Heart left ventricle (tissue), 16 donors: ENCODE results near the gene SH2D7. TPM values are rescaled to one million over a fixed set of nuclear protein-coding genes. Genes with fewer than 3 reads are reported as not detected.

Source experiments
- ATAC-seq, 4 donors: fragments of 200-7000 bp; cut with Tn5 transposase; one replicate each; pipeline ENCODE4 v1.9.1; 2020 to 2022; ENCODE audit warnings: moderate library complexity in 4 of 4, mild to moderate bottlenecking in 3 of 4, moderate number of reproducible peaks in 1 of 4
- DNase-seq, 5 donors: peaks; one replicate each; pipeline ENCODE4 v3.0.0-alpha.2; 2020
- H3K27ac ChIP-seq, 12 donors: fragments of 200-600 bp; sonication (generic) in 4 of 12; one replicate each; pipeline versions ENCODE4 v1.5.0 to v1.8.0; 2016 to 2022; ENCODE audit warnings: mild to moderate bottlenecking in 2 of 12
- H3K27me3 ChIP-seq, 9 donors: fragments of 200-600 bp; sonication (generic) in 2 of 9; one replicate each; pipeline versions ENCODE4 v1.5.1 to v1.8.0; 2016 to 2022; ENCODE audit warnings: mild to moderate bottlenecking in 3 of 9
- H3K36me3 ChIP-seq, 9 donors: fragments of 200-600 bp; sonication (generic) in 2 of 9; one replicate each; pipeline versions ENCODE4 v1.5.0 to v1.8.0; 2018 to 2022; ENCODE audit warnings: mild to moderate bottlenecking in 2 of 9
- H3K4me1 ChIP-seq, 12 donors: fragments of 200-600 bp; sonication (generic) in 4 of 12; one replicate each; pipeline versions ENCODE4 v1.5.0 to v1.8.0; 2016 to 2022; ENCODE audit warnings: mild to moderate bottlenecking in 3 of 12
- H3K4me3 ChIP-seq, 12 donors: fragments of 200-600 bp; sonication (generic) in 4 of 12; one replicate each; pipeline versions ENCODE4 v1.5.0 to v1.8.0; 2017 to 2022; ENCODE audit warnings: mild to moderate bottlenecking in 9 of 12, moderate library complexity in 4 of 12
- H3K9me3 ChIP-seq, 12 donors: fragments of 200-600 bp; sonication (generic) in 4 of 12; one replicate each; pipeline versions ENCODE4 v1.5.0 to v1.8.0; 2016 to 2022; ENCODE audit warnings: mild to moderate bottlenecking in 1 of 12
- CTCF ChIP-seq, 12 donors: fragments of 200-600 bp; sonication (generic) in 4 of 12; IDR thresholded peaks; one replicate each; pipeline versions ENCODE4 v1.5.0 to v1.8.0; 2018 to 2022; ENCODE audit warnings: antibody characterized with exemption in 12 of 12, mild to moderate bottlenecking in 5 of 12
- POLR2A ChIP-seq, 2 donors: fragments of 450-650 bp; IDR thresholded peaks; one replicate each; pipeline ENCODE4 v1.6.1; 2017; ENCODE audit warnings: antibody characterized with exemption in 2 of 2, mild to moderate bottlenecking in 2 of 2, moderate library complexity in 2 of 2
- WGBS, 4 donors: extraction: QIAGEN DNeasy Blood & Tissue Kit in 2 of 4; methylation state at CpG; one replicate each; pipeline versions ENCODE4 v1.1.5 to v1.1.7; 2013 to 2018; 5-methylcytosine and 5-hydroxymethylcytosine counted together
- intact Hi-C, 10 donors: fragments of 100-400 bp; cut with DNase I; formaldehyde crosslinking; loops; one replicate each; pipeline versions ENCODE4 v1.11.1 to v1.14.2; 2022
- polyA plus RNA-seq, 2 donors: library from polyadenylated mRNA; stranded (reverse); fragments of 200-250 nt; gene quantifications; one replicate each; pipeline ENCODE4 v1.2.3, GENCODE V29; 2013
- total RNA-seq, 9 donors: library from RNA; depleted of rRNA in 2 of 9; stranded (reverse); fragments of >200 nt in 2 of 9; fragmentation: NEBNext Ultra II Directional in 3 of 9; extraction: Animal tissue kit (Norgen Biotek cat#: 25700) in 3 of 9; gene quantifications; one replicate each; pipeline versions ENCODE4 v1.1.0 to v1.2.4, GENCODE V29; 2016 to 2023
- donor health status: ischemic (EF 13 %, LVEDD 7.1; RV severe dilation, severe dysfunction).
- donor health status: healthy with polysubstance abuse.
- donor health status: DM: no; HTN: yes; CAD: no.
- donor health status: DM: no; HTN: no; CAD: no.
- donor health status: ischemic (EF 25% LVEDD 6.9; RV normal size, moderate dysfunction).
- donor health status: ischemic (EF 25% LVEDD 5.7; RV mildly dilated, moderate dysfunction).
- donor health status: healthy.
- donor health status: DM: yes; HTN: yes; CAD: no.
- donor health status: ischemic (EF 35%, LVEDD 5.7; RV mildly dilated, moderate dysfunction).
- donor health status: nonischemic (EF 11% LVEDD 7.7; RV severe dilation, severe dysfunction).
- donor health status: DM: yes; HTN: yes; CAD: no.
- donor health status: PGD.
- donor health status: ischemic (EF 29% LVEDD 5.4; RV normal size, mild dysfunction).
- donor health status: nonischemic (EF 23%, LVEDD 6.1; RV moderate dilation, normal function).

Gene SH2D7
- total and polyA plus RNA-seq, 11 donors, result not detected

GRCh38 chr15:78055919-78056713 is 36.2 kb upstream of the SH2D7 start:
- DNase-seq, result peak in 2 of 5 donors; percentile 35 to 58
- Histone ChIP-seq H3K4me1 (peaks cover 11 to 97% (median 57%) of the 10 kb centered on the region in 12 donors), H3K27ac (peak overlapping the region in 8 of 12 donors; percentile 3 to 74 (median 42)), H3K36me3 (peaks cover 0 to 21% (median 11%) of the 10 kb centered on the region in 9 donors), H3K9me3 (no peaks in the 10 kb centered on the region), H3K27me3 (no peaks in the 10 kb centered on the region), H3K4me3 (no peak overlapping the region)
- intact Hi-C loops, result loop anchor here in 1 of 10 donors (5.0 kb wide), 1 partner anchor 49 kb away; no protein-coding TSS in a partner anchor
- WGBS, 4 donors, result 36 to 47% (median 45%) methylated on average over 2 of the region's 2 CpGs
- peak; percentile 43 to 59 (median 51) for ATAC-seq
- TF ChIP-seq POLR2A (IDR thresholded peaks at IDR 0.05) (no peak), CTCF (IDR thresholded peaks at IDR 0.05) (no peak)

DNA sequence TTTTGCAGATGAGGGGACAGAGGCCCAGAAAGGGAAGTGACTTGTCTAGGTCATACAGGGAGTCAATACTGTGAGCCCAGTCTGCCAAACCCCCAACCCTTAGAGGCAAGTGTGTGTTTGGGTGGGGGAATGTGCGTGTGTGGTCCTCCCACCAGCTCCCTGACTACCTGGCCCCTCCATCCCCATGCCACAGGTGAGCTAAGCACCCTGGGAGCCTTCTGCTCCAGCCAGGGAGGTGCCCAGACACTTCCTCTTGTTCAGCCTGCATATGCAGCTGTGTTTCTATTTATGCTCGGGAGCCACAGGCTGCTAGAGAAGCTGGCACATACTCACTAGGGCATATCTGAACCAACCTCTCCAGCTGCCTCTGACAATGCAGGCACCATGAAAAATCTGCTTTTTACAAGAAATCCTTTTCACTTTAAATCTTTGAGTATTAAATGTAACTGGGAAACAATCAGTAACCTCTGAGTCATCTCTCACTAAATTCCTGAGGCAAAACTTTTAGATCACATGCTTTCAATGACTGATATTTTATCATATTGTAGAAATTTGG is 35.6 kb upstream of the SH2D7 start:
- ATAC-seq (peak; percentile 82 to 89 (median 86)), DNase-seq (peak in 3 of 5 donors; percentile 40 to 67 (median 45))
- Histone ChIP-seq H3K27me3 (no peaks in the 10 kb centered on the region), H3K4me1 (peaks cover 15 to 97% (median 54%) of the 10 kb centered on the region in 12 donors), H3K4me3 (no peak overlapping the region), H3K27ac (peak overlapping the region in 9 of 12 donors; percentile 3 to 74 (median 42)), H3K36me3 (peaks cover 0 to 20% (median 11%) of the 10 kb centered on the region in 9 donors), H3K9me3 (no peaks in the 10 kb centered on the region)
- TF ChIP-seq CTCF (IDR thresholded peaks at IDR 0.05), result no peak
- TF ChIP-seq POLR2A (IDR thresholded peaks at IDR 0.05), result no peak
- 24 to 44% (median 34%) methylated on average over 2 of the region's 2 CpGs for WGBS, 4 donors
- intact Hi-C loops, result loop anchor here in 1 of 10 donors (5.0 kb wide), 1 partner anchor 49 kb away; no protein-coding TSS in a partner anchor

- 86 to 89% (median 88%) methylated on average over 5 of the region's 5 CpGs for WGBS, 4 donors
- TF ChIP-seq POLR2A (IDR thresholded peaks at IDR 0.05) (no peak), CTCF (IDR thresholded peaks at IDR 0.05) (no peak)
- peak overlapping the region in 3 of 12 donors; percentile 40 to 74 (median 57) for H3K27ac ChIP-seq
- ATAC-seq, result no peak
- H3K4me1 ChIP-seq, result peaks cover 12 to 97% (median 53%) of the 10 kb centered on the region in 12 donors
- intact Hi-C loops, result loop anchor here in 1 of 10 donors (5.0 kb wide), 1 partner anchor 51 kb away; no protein-coding TSS in a partner anchor
- DNase-seq, result no peak
- H3K4me3 ChIP-seq, result no peak overlapping the region
- peaks cover 0 to 14% (median 10%) of the 10 kb centered on the region in 9 donors for H3K36me3 ChIP-seq
- no peaks in the 10 kb centered on the region for H3K27me3 ChIP-seq
- H3K9me3 ChIP-seq, result no peaks in the 10 kb centered on the region
Observed at GRCh38 chr15:78057803-78058202, 34.6 kb upstream of the SH2D7 start.

- Histone ChIP-seq H3K4me1 (peaks cover 12 to 97% (median 53%) of the 10 kb centered on the region in 12 donors), H3K9me3 (no peaks in the 10 kb centered on the region), H3K4me3 (no peak overlapping the region), H3K36me3 (peaks cover 0 to 7% (median 4%) of the 10 kb centered on the region in 9 donors), H3K27me3 (no peaks in the 10 kb centered on the region), H3K27ac (peak overlapping the region in 1 of 12 donors; percentile 74)
- ATAC-seq (no peak), DNase-seq (no peak)
- no peak for TF ChIP-seq POLR2A (IDR thresholded peaks at IDR 0.05)
- no peak for TF ChIP-seq CTCF (IDR thresholded peaks at IDR 0.05)
- intact Hi-C loops, result loop anchor here in 1 of 10 donors (5.0 kb wide), 1 partner anchor 51 kb away; no protein-coding TSS in a partner anchor
- 90 to 98% (median 93%) methylated on average over 6 to 10 of the region's 10 CpGs for WGBS, 4 donors
Observed at GRCh38 chr15:78058401-78058935, 33.9 kb upstream of the SH2D7 start.
